ENCODE results near the gene TSTD1. TPM values are rescaled to one million over a fixed set of nuclear protein-coding genes. Genes with fewer than 3 reads are reported as not detected.
"Not testable (repeated sequence)": the region's sequence is repeated elsewhere in the genome, so short reads cannot be mapped to it uniquely, and the experiment has no call there.

Gene TSTD1
- polyA plus RNA-seq, 3 donors from 2014 or later = 229 to 385 (median 349) TPM

- Mint-ChIP-seq H3K9me3 (no peaks in the 10 kb centered on the region), H3K4me3 (no peak overlapping the region), H3K36me3 (no peaks in the 10 kb centered on the region), H3K4me1 (peaks cover 25 to 35% of the 10 kb centered on the region in 2 donors), H3K27me3 (ENCODE audit: low read depth in 3 of 3) (peaks cover 8% of the 10 kb centered on the region in 3 donors), H3K27ac (no peak overlapping the region)
- DNase-seq = no peak
These were observed 36.1 kb upstream of the TSTD1 start for GRCh38 chr1:161074676-161075368.

- Mint-ChIP-seq H3K9me3 (no peaks in the 10 kb centered on the region), H3K4me1 (peaks cover 26 to 37% of the 10 kb centered on the region in 2 donors), H3K4me3 (no peak overlapping the region), H3K27me3 (ENCODE audit: low read depth in 3 of 3) (peaks cover 12 to 18% (median 13%) of the 10 kb centered on the region in 3 donors), H3K36me3 (peaks cover 0 to 4% (median 0%) of the 10 kb centered on the region in 3 donors), H3K27ac (peak overlapping the region in 2 of 6 donors; percentile 61 to 77)
- DNase-seq = no peak
These were observed 34.8 kb upstream of the TSTD1 start for GRCh38 chr1:161073474-161074121.

- Mint-ChIP-seq H3K27ac (peak overlapping the region in 4 of 6 donors; percentile 31 to 97 (median 78)), H3K4me3 (no peak overlapping the region), H3K4me1 (peaks cover 31 to 44% of the 10 kb centered on the region in 2 donors), H3K36me3 (peaks cover 0 to 4% (median 0%) of the 10 kb centered on the region in 3 donors), H3K9me3 (no peaks in the 10 kb centered on the region), H3K27me3 (ENCODE audit: low read depth in 3 of 3) (peaks cover 12 to 25% (median 12%) of the 10 kb centered on the region in 3 donors)
- no peak for DNase-seq
These were observed 34.1 kb upstream of the TSTD1 start for GRCh38 chr1:161072751-161073449.

DNA sequence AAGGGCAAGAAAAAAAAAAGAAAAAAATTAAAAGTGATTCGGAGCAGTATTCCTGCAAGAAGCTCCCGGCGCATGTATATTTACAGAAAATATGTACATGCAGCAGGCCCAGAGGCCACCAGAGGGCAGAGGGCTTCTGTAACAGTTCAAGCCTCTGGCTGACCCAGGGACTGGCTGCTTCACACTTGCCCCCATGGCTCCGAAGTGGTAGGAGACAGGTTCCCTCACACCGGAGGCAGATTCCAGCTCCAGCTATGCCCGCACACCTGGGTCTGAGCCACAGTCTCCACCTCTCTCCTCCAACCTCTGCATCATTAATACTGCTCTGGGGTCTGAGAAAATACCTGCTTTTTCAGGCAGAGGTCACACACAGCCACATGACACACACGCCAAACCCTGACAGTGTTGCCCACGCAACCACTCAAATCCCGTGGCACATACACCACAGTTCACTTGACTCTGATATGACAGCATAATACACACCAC, 33.2 kb upstream of the TSTD1 start:
- Mint-ChIP-seq H3K4me3 (peak overlapping the region in 3 of 5 donors; percentile 18 to 46 (median 35)), H3K9me3 (no peaks in the 10 kb centered on the region), H3K4me1 (peaks cover 41 to 54% of the 10 kb centered on the region in 2 donors), H3K36me3 (peaks cover under 1 to 10% (median 4%) of the 10 kb centered on the region in 3 donors), H3K27ac (peak overlapping the region; percentile 61 to 98 (median 96)), H3K27me3 (ENCODE audit: low read depth in 3 of 3) (peaks cover 12 to 27% (median 13%) of the 10 kb centered on the region in 3 donors)
- peak; percentile 60 to 63 (median 60) for DNase-seq

DNA sequence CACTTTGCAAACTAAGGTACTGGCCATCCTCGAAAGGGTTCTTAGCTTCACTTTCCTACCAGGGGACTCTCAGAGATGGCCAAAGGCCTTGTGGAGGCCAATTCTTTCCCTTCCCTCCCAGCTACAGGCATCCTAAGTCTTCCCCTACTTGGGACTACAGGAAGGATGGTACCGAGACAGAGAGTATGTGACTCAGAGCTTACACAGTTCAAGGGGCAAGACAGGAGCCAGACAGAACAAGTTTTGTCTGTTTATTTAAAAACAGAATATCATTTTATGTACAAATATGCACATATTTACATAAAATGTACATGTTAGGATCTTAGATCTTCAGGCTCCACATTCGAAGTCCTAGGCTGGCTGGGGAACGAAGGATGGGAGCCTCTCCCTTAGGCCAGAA, 32.0 kb upstream of the TSTD1 start:
- peaks cover 12 to 27% (median 15%) of the 10 kb centered on the region in 3 donors for H3K27me3 Mint-ChIP-seq (ENCODE audit: low read depth in 3 of 3)
- peak overlapping the region in 2 of 5 donors; percentile 29 to 44 for H3K4me3 Mint-ChIP-seq
- no peak for DNase-seq
- H3K4me1 Mint-ChIP-seq = peaks cover 51 to 65% of the 10 kb centered on the region in 2 donors
- peaks cover 8 to 14% (median 8%) of the 10 kb centered on the region in 3 donors for H3K36me3 Mint-ChIP-seq
- H3K9me3 Mint-ChIP-seq = no peaks in the 10 kb centered on the region
- peak overlapping the region; percentile 94 to 98 (median 97) for H3K27ac Mint-ChIP-seq

DNA sequence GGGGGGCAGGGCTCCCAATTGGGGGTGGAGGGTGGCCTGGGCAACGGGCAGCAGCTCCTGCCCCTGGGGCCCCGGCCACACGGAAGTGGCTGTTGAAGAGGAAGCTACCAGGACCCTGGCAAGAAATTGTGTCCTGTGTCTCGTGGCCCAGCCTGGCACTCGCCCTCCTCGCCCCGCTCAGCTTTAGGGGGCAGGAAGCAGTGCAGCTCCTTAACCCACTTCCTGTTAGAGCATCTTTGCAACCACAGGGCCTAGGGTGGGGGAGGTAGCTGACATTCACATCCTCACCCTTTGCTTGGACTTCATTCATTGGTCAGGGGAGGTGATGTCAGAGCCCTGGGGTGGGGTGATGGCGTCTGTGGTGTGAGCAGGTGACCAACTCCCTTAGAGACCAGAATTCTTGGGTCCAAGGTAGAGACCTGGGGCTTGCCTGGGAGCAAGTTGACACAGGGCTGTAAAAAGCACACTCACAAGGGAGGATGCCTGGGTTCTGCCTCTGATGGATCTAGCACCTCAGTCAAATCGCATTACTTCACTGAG, 31.0 kb upstream of the TSTD1 start, which contains the start of gene ARHGAP30:
TSS of gene ARHGAP30 (minus strand) at position 161 of the 540 bp plus-strand sequence. CDS start 267 bp downstream, outside the sequence.
- Mint-ChIP-seq H3K4me1 (peaks cover 60 to 73% of the 10 kb centered on the region in 2 donors), H3K27ac (peak within 1 kb of the TSS; percentile 94 to 98 (median 97)), H3K4me3 (peak within 1 kb of the TSS; percentile 91 to 100 (median 97)), H3K9me3 (no peaks in the 10 kb centered on the region), H3K27me3 (ENCODE audit: low read depth in 3 of 3) (peaks cover 12 to 27% (median 15%) of the 10 kb centered on the region in 3 donors), H3K36me3 (peaks cover 8 to 14% (median 8%) of the 10 kb centered on the region in 3 donors)
- peak; percentile 93 to 95 (median 94) for DNase-seq

GRCh38 chr1:161069241-161069640, 30.5 kb upstream of the TSTD1 start:
- Mint-ChIP-seq H3K27ac (peak overlapping the region; percentile 94 to 98 (median 97)), H3K36me3 (peaks cover 11 to 19% (median 13%) of the 10 kb centered on the region in 3 donors), H3K4me1 (peaks cover 66 to 77% of the 10 kb centered on the region in 2 donors), H3K9me3 (no peaks in the 10 kb centered on the region), H3K4me3 (peak overlapping the region; percentile 91 to 100 (median 97)), H3K27me3 (ENCODE audit: low read depth in 3 of 3) (peaks cover 12 to 27% (median 15%) of the 10 kb centered on the region in 3 donors)
- DNase-seq = peak in 1 of 3 donors; percentile 24

GRCh38 chr1:161068306-161069234, 29.8 kb upstream of the TSTD1 start:
- Mint-ChIP-seq H3K9me3 (no peaks in the 10 kb centered on the region), H3K36me3 (peaks cover 11 to 22% (median 18%) of the 10 kb centered on the region in 3 donors), H3K4me1 (peaks cover 72 to 80% of the 10 kb centered on the region in 2 donors), H3K27ac (peak overlapping the region; percentile 94 to 98 (median 97)), H3K4me3 (peak overlapping the region; percentile 91 to 100 (median 97)), H3K27me3 (ENCODE audit: low read depth in 3 of 3) (peaks cover 12 to 27% (median 15%) of the 10 kb centered on the region in 3 donors)
- DNase-seq = peak; percentile 86 to 88 (median 86)

DNA sequence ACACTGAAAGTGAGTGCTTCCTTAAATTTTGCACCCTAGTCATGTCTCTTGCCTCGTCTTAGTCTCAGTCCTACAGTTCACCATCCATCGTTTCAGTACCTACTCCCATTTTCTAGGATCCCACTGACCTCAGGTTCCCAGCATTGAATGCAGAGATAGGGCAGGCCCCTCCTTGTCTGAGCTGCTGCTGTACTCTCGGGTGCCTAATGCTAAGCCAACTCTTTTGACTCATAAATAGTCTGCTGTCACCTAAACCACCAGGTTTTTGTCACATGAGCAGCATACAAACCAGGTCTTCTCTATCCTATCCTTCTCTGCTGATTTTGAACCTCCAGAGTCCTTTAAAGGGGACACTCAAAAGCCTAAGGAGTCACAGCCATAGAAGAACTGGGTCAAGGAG, 27.9 kb upstream of the TSTD1 start:
- H3K9me3 Mint-ChIP-seq = no peaks in the 10 kb centered on the region
- H3K4me3 Mint-ChIP-seq = peak overlapping the region; percentile 91 to 100 (median 97)
- peaks cover 9 to 25% (median 15%) of the 10 kb centered on the region in 3 donors for H3K27me3 Mint-ChIP-seq (ENCODE audit: low read depth in 3 of 3)
- H3K36me3 Mint-ChIP-seq = peaks cover 19 to 29% (median 25%) of the 10 kb centered on the region in 3 donors
- peaks cover 83 to 88% of the 10 kb centered on the region in 2 donors for H3K4me1 Mint-ChIP-seq
- DNase-seq = peak; percentile 13 to 33 (median 32)
- peak overlapping the region; percentile 94 to 98 (median 97) for H3K27ac Mint-ChIP-seq

GRCh38 chr1:161065681-161066080, 26.9 kb upstream of the TSTD1 start:
- peak overlapping the region; percentile 78 to 100 (median 97) for H3K4me3 Mint-ChIP-seq
- not testable (repeated sequence) for H3K9me3 Mint-ChIP-seq, DNase-seq
- peak overlapping the region; percentile 94 to 98 (median 96) for H3K27ac Mint-ChIP-seq
- peaks cover 8 to 25% (median 15%) of the 10 kb centered on the region in 3 donors for H3K27me3 Mint-ChIP-seq (ENCODE audit: low read depth in 3 of 3)
- peaks cover 19 to 29% (median 25%) of the 10 kb centered on the region in 3 donors for H3K36me3 Mint-ChIP-seq
- peaks cover 80 to 87% of the 10 kb centered on the region in 2 donors for H3K4me1 Mint-ChIP-seq

GRCh38 chr1:161063936-161064335, 25.2 kb upstream of the TSTD1 start:
- peak overlapping the region; percentile 73 to 91 (median 78) for H3K4me3 Mint-ChIP-seq
- H3K27ac Mint-ChIP-seq = peak overlapping the region; percentile 83 to 98 (median 94)
- H3K4me1 Mint-ChIP-seq = peaks cover 86 to 93% of the 10 kb centered on the region in 2 donors
- DNase-seq = peak; percentile 43 to 50 (median 47)
- peaks cover 19 to 37% (median 21%) of the 10 kb centered on the region in 3 donors for H3K36me3 Mint-ChIP-seq
- H3K9me3 Mint-ChIP-seq = not testable (repeated sequence)
- H3K27me3 Mint-ChIP-seq (ENCODE audit: low read depth in 3 of 3) = peaks cover 3 to 11% (median 4%) of the 10 kb centered on the region in 3 donors

- H3K36me3 Mint-ChIP-seq = peaks cover 14 to 40% (median 20%) of the 10 kb centered on the region in 3 donors
- DNase-seq = no peak
- no peaks in the 10 kb centered on the region for H3K9me3 Mint-ChIP-seq
- H3K4me3 Mint-ChIP-seq = peak overlapping the region in 3 of 5 donors; percentile 10 to 78 (median 62)
- H3K27ac Mint-ChIP-seq = peak overlapping the region in 5 of 6 donors; percentile 40 to 94 (median 80)
- peaks cover 78 to 82% of the 10 kb centered on the region in 2 donors for H3K4me1 Mint-ChIP-seq
- peaks cover 0 to 2% (median 0%) of the 10 kb centered on the region in 3 donors for H3K27me3 Mint-ChIP-seq (ENCODE audit: low read depth in 3 of 3)
These were observed 22.7 kb upstream of the TSTD1 start for GRCh38 chr1:161061419-161061818.

Data from immature natural killer cell (primary cell).